ELR (cell line): ENCODE results near the gene NOSIP.
A peak's percentile ranks its signal among the peaks of the same experiment; 100 is the strongest.
"Not testable (repeated sequence)": the region's sequence is repeated elsewhere in the genome, so short reads cannot be mapped to it uniquely, and the experiment has no call there.

Experiments used
- DNase-seq: peaks from one replicate; pipeline ENCODE4 v3.0.0-alpha.2; 2015; ENCODE audit warnings: low read depth

The NOSIP gene

GRCh38 chr19:49580264-49581006 is at the start of gene NOSIP:
Gene NOSIP (minus strand): TSS chr19:49580556. CDS start chr19:49560691, 19,865 bp downstream.
- DNase-seq, result peak; percentile 97

- no peak for DNase-seq
Observed at GRCh38 chr19:49629659-49630058, 49.3 kb upstream of the NOSIP start.

GRCh38 chr19:49626226-49626625 is 45.9 kb upstream of the NOSIP start:
- DNase-seq, result no peak

- no peak for DNase-seq
Observed at GRCh38 chr19:49624967-49625910, 44.9 kb upstream of the NOSIP start.

GRCh38 chr19:49617860-49618259 is 37.5 kb upstream of the NOSIP start:
- DNase-seq, result not testable (repeated sequence)

- no peak for DNase-seq
Observed at GRCh38 chr19:49616945-49617344, 36.6 kb upstream of the NOSIP start.

GRCh38 chr19:49616532-49616931 is 36.2 kb upstream of the NOSIP start:
- DNase-seq, result no peak

- no peak for DNase-seq
Observed at GRCh38 chr19:49615861-49616260, 35.5 kb upstream of the NOSIP start.

- DNase-seq, result peak; percentile 96
Observed at GRCh38 chr19:49614096-49614833, 33.9 kb upstream of the NOSIP start.

- peak; percentile 66 for DNase-seq
Observed at GRCh38 chr19:49613374-49613773, 33.0 kb upstream of the NOSIP start.

- no peak for DNase-seq
Observed at GRCh38 chr19:49609499-49610092, 29.2 kb upstream of the NOSIP start.

- DNase-seq, result no peak
Observed at GRCh38 chr19:49605605-49606004, 25.2 kb upstream of the NOSIP start.

GRCh38 chr19:49602806-49603205 is 22.4 kb upstream of the NOSIP start:
- no peak for DNase-seq

GRCh38 chr19:49601482-49602038 is 21.2 kb upstream of the NOSIP start:
- DNase-seq, result no peak

- DNase-seq, result no peak
Observed at GRCh38 chr19:49599378-49600295, 19.3 kb upstream of the NOSIP start.

- no peak for DNase-seq
Observed at GRCh38 chr19:49597703-49597974, 17.3 kb upstream of the NOSIP start.

- no peak for DNase-seq
Observed at GRCh38 chr19:49596954-49597702, 16.8 kb upstream of the NOSIP start.

- DNase-seq, result no peak
Observed at GRCh38 chr19:49596407-49596806, 16.1 kb upstream of the NOSIP start.

- DNase-seq, result no peak
Observed at GRCh38 chr19:49595819-49596404, 15.6 kb upstream of the NOSIP start.
